Kidney (tissue), 14 donors: ENCODE data around the gene CEP95. TPM values are rescaled to one million over a fixed set of nuclear protein-coding genes. Genes with fewer than 3 reads are reported as not detected.

Source experiments
- DNase-seq, 5 donors: peaks; one replicate each; pipeline ENCODE4 v3.0.0-alpha.2; 2013 to 2020
- FAIRE-seq: peaks from 2 replicates; lab custom pipeline; 2012; peaks lifted over from hg19 to GRCh38; lab: Jason Lieb, UNC
- H3K27ac ChIP-seq, 2 donors: one replicate each; pipeline ENCODE4 v1.7.0; 2013; ENCODE audit warnings: low read depth in 2 of 2, low read length in 2 of 2, inconsistent platforms in 1 of 2
- H3K27me3 ChIP-seq: one replicate; pipeline ENCODE4 v1.7.1; 2013; ENCODE audit warnings: low read length, inconsistent platforms; ENCODE audit not compliant: control insufficient read depth, insufficient read depth
- H3K36me3 ChIP-seq, 3 donors: one replicate each; pipeline versions ENCODE4 v1.7.0 to v1.7.1; 2013; ENCODE audit warnings: low read length in 3 of 3, control low read depth in 1 of 3, inconsistent platforms in 1 of 3; ENCODE audit not compliant: insufficient read depth in 3 of 3, control insufficient read depth in 2 of 3
- H3K4me1 ChIP-seq, 3 donors: one replicate each; pipeline versions ENCODE4 v1.7.0 to v1.7.1; 2013; ENCODE audit warnings: low read length in 3 of 3, inconsistent platforms in 1 of 3, low read depth in 1 of 3; ENCODE audit not compliant: control insufficient read depth in 2 of 3, insufficient read depth in 2 of 3
- H3K4me3 ChIP-seq, 3 donors: one replicate each; pipeline versions ENCODE4 v1.7.0 to v1.8.1; 2013; ENCODE audit warnings: low read length in 3 of 3, control low read depth in 1 of 3, inconsistent platforms in 1 of 3
- H3K9ac ChIP-seq, 3 donors: one replicate each; pipeline versions ENCODE4 v1.7.0 to v1.7.1; 2013; ENCODE audit warnings: low read length in 3 of 3, control low read depth in 1 of 3, inconsistent platforms in 1 of 3
- H3K9me3 ChIP-seq, 3 donors: one replicate each; pipeline versions ENCODE4 v1.7.0 to v1.7.1; 2013; ENCODE audit warnings: low read length in 3 of 3, control low read depth in 1 of 3, inconsistent platforms in 1 of 3; ENCODE audit not compliant: control insufficient read depth in 2 of 3, insufficient read depth in 1 of 3
- CTCF ChIP-seq: IDR thresholded peaks from 3 replicates; pipeline ENCODE4 v1.5.1; 2012; ENCODE audit warnings: mild to moderate bottlenecking, moderate library complexity, borderline replicate concordance; ENCODE audit not compliant: insufficient read depth; ENCODE audit errors: extremely low read depth
- intact Hi-C: fragments of 100-400 bp; cut with DNase I; formaldehyde crosslinking; loops from one replicate; pipeline ENCODE4 v1.11.1; 2022
- polyA plus RNA-seq: library from polyadenylated mRNA; stranded (reverse); fragments of 350-450 nt; fragmentation: Illumina TruSeq; extraction: RNeasy Lipid Tissue Mini Kit (QIAGEN cat#74804); gene quantifications from one replicate; pipeline ENCODE4 v1.2.3, GENCODE V29; 2014; ENCODE audit warnings: low read depth, low replicate concordance; ENCODE audit not compliant: insufficient read depth
- total RNA-seq: library from RNA; stranded (reverse); fragmentation: NEBNext Ultra II Directional; extraction: Animal tissue kit (Norgen Biotek cat#: 25700); gene quantifications from one replicate; pipeline ENCODE4 v1.2.1, GENCODE V29; 2021
- donor health status: control.
- donor health status: control.
- donor health status: control.
- donor health status: control.
- donor health status: control.
- donor health status: DM: yes; HTN: yes; CAD: no.
- donor health status: Normal renal cell carcinoma (clear cell type).

Gene CEP95
- total and polyA plus RNA-seq, 2 donors from 2014 or later, result 25.3 to 49.3 TPM

DNA sequence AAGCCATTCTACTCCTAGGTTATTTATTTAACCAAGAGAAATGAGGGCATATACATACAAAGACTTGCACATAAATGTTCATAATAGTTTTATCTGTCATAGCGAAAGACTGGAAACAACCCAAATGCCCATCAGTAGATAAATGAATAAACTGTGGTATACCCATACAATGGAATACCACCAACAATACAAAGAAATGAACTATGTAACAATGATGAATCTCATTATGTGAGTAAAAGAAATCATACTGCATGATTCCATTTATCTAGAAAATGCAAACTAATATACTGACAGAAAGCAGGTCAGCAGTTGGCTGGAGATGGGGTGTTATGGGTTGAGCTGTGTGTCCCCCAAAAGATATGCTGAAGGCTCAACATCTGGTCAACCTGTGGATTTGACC lies 57.3 kb downstream of the CEP95 start:
- no peaks in the 10 kb centered on the region for H3K9me3 ChIP-seq
- no peak overlapping the region for H3K9ac ChIP-seq
- H3K4me1 ChIP-seq, result peaks cover 0 to 6% (median 0%) of the 10 kb centered on the region in 3 donors
- H3K27ac ChIP-seq, result no peak overlapping the region
- FAIRE-seq (no peak), DNase-seq (no peak)
- peaks cover 3 to 10% (median 6%) of the 10 kb centered on the region in 3 donors for H3K36me3 ChIP-seq
- H3K27me3 ChIP-seq, result no peaks in the 10 kb centered on the region
- TF ChIP-seq CTCF, result no peak
- no peak overlapping the region for H3K4me3 ChIP-seq
- intact Hi-C loops, result no loop called here

- Histone ChIP-seq H3K27ac (no peak overlapping the region), H3K4me1 (peaks cover 0 to 6% (median 0%) of the 10 kb centered on the region in 3 donors), H3K9me3 (no peaks in the 10 kb centered on the region), H3K27me3 (no peaks in the 10 kb centered on the region), H3K4me3 (no peak overlapping the region), H3K36me3 (peaks cover 3 to 14% (median 6%) of the 10 kb centered on the region in 3 donors), H3K9ac (no peak overlapping the region)
- TF ChIP-seq CTCF, result no peak
- intact Hi-C loops, result no loop called here
- DNase-seq, result peak in 2 of 5 donors; percentile 5 to 10
- FAIRE-seq, result no peak
Measured at GRCh38 chr17:64565563-64565962, 58.8 kb downstream of the CEP95 start.

- H3K9ac ChIP-seq, result no peak overlapping the region
- no peak for FAIRE-seq
- H3K27ac ChIP-seq, result no peak overlapping the region
- intact Hi-C loops, result no loop called here
- H3K4me3 ChIP-seq, result no peak overlapping the region
- no peaks in the 10 kb centered on the region for H3K4me1 ChIP-seq
- no peak for TF ChIP-seq CTCF
- H3K36me3 ChIP-seq, result peaks cover 2 to 14% (median 4%) of the 10 kb centered on the region in 3 donors
- DNase-seq, result peak in 1 of 5 donors; percentile 4
- no peaks in the 10 kb centered on the region for H3K27me3 ChIP-seq
- no peaks in the 10 kb centered on the region for H3K9me3 ChIP-seq
Measured at GRCh38 chr17:64571746-64572145, 65.0 kb downstream of the CEP95 start.

- Histone ChIP-seq H3K36me3 (peaks cover 4 to 14% (median 4%) of the 10 kb centered on the region in 3 donors), H3K9me3 (no peaks in the 10 kb centered on the region), H3K27me3 (no peaks in the 10 kb centered on the region), H3K4me1 (no peaks in the 10 kb centered on the region), H3K9ac (no peak overlapping the region), H3K27ac (no peak overlapping the region), H3K4me3 (no peak overlapping the region)
- DNase-seq (peak in 2 of 5 donors; percentile 1 to 26), FAIRE-seq (no peak)
- intact Hi-C loops, result no loop called here
- no peak for TF ChIP-seq CTCF
Measured at GRCh38 chr17:64572682-64573154, 65.9 kb downstream of the CEP95 start.
